ENCODE data around the gene ANO10.

ANO10 gene

DNA sequence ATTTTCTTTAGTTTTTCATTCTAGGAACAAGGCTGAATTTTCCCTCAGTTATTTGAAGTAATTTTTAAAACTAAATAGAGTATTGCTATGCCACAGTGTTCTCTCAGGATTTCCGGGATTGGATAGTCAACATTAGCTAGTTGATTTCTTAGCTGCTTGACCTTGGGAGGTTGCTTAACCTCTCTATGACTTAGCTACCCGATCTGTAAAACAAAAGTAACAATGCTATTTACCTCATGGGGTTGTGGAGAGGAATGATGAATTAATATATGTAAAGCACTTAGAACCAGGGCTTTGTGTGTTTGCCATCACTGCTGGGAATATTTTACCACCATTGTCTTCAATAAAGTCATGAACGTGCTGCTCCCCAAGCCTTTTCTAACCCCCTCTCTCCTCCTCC is 278.0 kb downstream of the ANO10 start:
- no peak for DNase-seq

- DNase-seq = no peak
Measured at GRCh38 chr3:43343185-43343584, 278.6 kb downstream of the ANO10 start.

DNA sequence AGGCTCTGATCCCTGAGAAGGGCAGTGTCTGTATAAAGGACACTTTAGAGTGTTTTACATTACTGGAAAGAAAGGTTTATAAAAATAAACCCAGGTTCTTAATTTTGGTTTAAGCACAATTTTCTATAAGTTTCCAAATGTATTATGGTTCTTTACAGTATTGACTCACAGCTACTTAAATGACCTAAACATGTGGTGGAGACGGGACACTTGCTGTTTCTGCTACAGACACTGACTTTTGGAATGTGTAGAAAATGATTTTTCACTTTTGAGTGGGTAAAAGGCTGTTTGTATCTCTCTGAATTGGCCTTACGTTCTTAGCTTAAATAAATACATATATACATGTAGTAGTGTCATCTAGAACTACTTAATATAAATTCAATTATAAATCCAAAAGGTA is 280.0 kb downstream of the ANO10 start:
- DNase-seq = no peak

- no peak for DNase-seq
Measured at GRCh38 chr3:43340403-43340802, 281.4 kb downstream of the ANO10 start.

GRCh38 chr3:43338295-43338694 is 283.5 kb downstream of the ANO10 start:
- no peak for DNase-seq

- DNase-seq = no peak
Measured at GRCh38 chr3:43335799-43336198, 286.0 kb downstream of the ANO10 start.

- no peak for DNase-seq
Measured at GRCh38 chr3:43334976-43335375, 286.8 kb downstream of the ANO10 start.

DNA sequence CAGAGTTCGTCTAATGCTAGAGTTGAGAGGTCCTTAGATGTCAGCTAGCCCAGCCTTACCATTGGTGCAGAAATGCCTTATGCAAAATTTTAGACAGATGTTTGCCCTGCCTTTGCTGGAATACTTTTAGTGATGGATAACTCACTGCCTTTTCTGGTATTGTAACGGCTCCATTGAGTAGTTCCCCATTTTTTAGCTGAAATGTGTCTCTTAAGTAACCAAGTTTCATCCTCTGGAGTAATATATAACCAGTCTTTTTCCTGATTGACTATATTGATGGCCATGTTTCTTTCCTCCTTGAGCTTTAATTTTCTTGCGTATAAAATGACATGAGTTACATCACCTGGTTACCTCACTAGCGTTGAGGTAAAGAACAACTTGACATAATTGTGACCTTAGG is 290.4 kb downstream of the ANO10 start:
- DNase-seq = no peak

- no peak for DNase-seq
Measured at GRCh38 chr3:43330981-43331380, 290.8 kb downstream of the ANO10 start.

GRCh38 chr3:43328653-43329052 is 293.2 kb downstream of the ANO10 start:
- DNase-seq = no peak

DNA sequence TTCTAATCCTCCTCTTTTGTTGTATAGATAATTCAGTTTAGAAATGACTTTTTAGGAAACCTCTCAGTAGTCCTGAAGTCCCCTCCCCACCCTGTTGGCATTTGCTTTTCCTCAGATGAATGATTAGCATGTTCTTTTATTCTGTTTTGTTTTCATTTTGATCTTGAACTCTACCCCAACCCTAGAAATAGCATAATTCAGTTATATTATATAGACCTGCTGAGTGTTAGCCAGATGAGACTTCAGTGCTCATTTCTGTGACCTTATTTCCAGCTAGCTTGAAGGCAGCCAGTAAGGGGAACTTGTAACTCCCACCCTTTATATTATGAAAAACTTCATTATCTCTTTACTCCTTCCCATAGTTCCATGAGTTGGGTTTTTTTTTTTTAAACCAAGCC is 294.2 kb downstream of the ANO10 start:
- no peak for DNase-seq

GRCh38 chr3:43326891-43327581 is 294.8 kb downstream of the ANO10 start:
- no peak for DNase-seq

DNA sequence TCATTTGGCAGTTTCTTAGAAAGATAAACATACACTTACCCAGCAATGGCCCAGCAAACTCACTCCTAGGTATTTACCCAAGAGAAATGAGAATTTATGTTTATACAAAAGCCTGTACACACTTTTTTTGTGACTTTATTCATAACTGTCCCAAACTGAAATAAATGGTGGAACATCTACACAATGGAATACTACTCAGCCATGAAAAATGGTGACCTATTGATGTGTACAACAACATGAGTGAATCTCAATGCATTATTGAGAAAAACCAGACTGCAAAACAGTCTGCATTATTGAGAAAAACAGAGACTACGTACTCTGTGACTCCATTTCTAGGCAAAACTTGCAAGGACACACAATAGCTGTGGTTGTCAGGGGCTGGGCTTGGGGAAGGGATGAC is 298.3 kb downstream of the ANO10 start:
- no peak for DNase-seq

GRCh38 chr3:43320288-43320687 is 301.5 kb downstream of the ANO10 start:
- no peak for DNase-seq

GRCh38 chr3:43319794-43320193 is 302.0 kb downstream of the ANO10 start:
- DNase-seq = no peak

DNA sequence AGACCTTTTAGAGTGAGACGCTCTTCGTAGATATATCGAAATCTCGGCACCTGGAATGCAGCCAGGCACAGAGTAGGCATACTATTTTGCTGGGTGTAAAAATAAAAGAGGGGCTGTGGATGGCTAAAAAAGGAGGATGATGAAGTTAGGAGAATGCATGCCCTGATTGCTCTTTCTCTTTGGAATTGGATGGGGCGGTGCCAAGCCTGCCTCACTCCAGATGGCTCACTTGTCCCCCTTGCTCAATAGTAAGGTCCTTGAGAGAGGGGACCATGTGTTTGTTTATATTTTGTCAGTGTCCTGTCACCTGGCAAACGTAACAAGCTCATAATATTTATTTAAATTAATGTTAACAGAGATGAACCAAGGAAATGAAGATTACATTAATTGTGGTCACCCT is 302.4 kb downstream of the ANO10 start:
- DNase-seq = no peak

GRCh38 chr3:43317461-43318316 is 304.1 kb downstream of the ANO10 start:
- no peak for DNase-seq

- DNase-seq = no peak
Measured at GRCh38 chr3:43316783-43317460, 304.9 kb downstream of the ANO10 start.
